ENCODE results near the gene TMEM72.

Gene TMEM72

GRCh38 chr10:44979281-44980191, 68.4 kb downstream of the TMEM72 start:
- no peak for DNase-seq
- Histone ChIP-seq H3K4me2 (ENCODE audit: insufficient read depth, low read length) (no peak overlapping the region), H3K4me1 (ENCODE audit: insufficient read depth, low read length) (peaks cover 14% of the 10 kb centered on the region)

GRCh38 chr10:44980309-44981171, 69.4 kb downstream of the TMEM72 start:
- no peaks in the 10 kb centered on the region for H3K9me3 ChIP-seq (ENCODE audit: insufficient read depth, low read length, severe bottlenecking)
- no peak overlapping the region for H3K9ac ChIP-seq (ENCODE audit: low read depth, low read length)
- H3K4me2 ChIP-seq (ENCODE audit: insufficient read depth, low read length) = no peak overlapping the region
- ATAC-seq (ENCODE audit: insufficient read depth, low read depth) (no peak), DNase-seq (no peak)
- peaks cover 5% of the 10 kb centered on the region for H3K4me1 ChIP-seq (ENCODE audit: insufficient read depth, low read length)
- no peak overlapping the region for H3K4me3 ChIP-seq (ENCODE audit: low read depth in 1 of 2, low read length in 2 of 2)
- H3K27ac ChIP-seq (ENCODE audit: low read length) = no peak overlapping the region
- H3K27me3 ChIP-seq (ENCODE audit: insufficient read depth, low read length, poor library complexity) = no peaks in the 10 kb centered on the region
- no peak overlapping the region for H2AFZ ChIP-seq (ENCODE audit: low read depth, low read length)
- H3K79me2 ChIP-seq (ENCODE audit: insufficient read depth, low read length) = no peaks in the 10 kb centered on the region
- TF ChIP-seq CTCF (IDR thresholded peaks at IDR 0.05; ENCODE audit: borderline replicate concordance, extremely low read depth, low read length, poor library complexity, severe bottlenecking) (no peak), EZH2 (IDR thresholded peaks at IDR 0.05; ENCODE audit: borderline replicate concordance, low read depth, low read length, severe bottlenecking) (no peak)
- H3K36me3 ChIP-seq (ENCODE audit: insufficient read depth, low read length) = no peaks in the 10 kb centered on the region
- no peaks in the 10 kb centered on the region for H4K20me1 ChIP-seq (ENCODE audit: insufficient read depth, low read length)

More at GRCh38 chr10:44979281-44980191, 68.4 kb downstream of the TMEM72 start:
- H3K79me2 ChIP-seq (ENCODE audit: insufficient read depth, low read length) = no peaks in the 10 kb centered on the region
- H3K27ac ChIP-seq (ENCODE audit: low read length) = no peak overlapping the region
- H3K9ac ChIP-seq (ENCODE audit: low read depth, low read length) = no peak overlapping the region
- ATAC-seq (ENCODE audit: insufficient read depth, low read depth) = no peak
- no peaks in the 10 kb centered on the region for H4K20me1 ChIP-seq (ENCODE audit: insufficient read depth, low read length)
- no peaks in the 10 kb centered on the region for H3K36me3 ChIP-seq (ENCODE audit: insufficient read depth, low read length)
- no peak for TF ChIP-seq CTCF (IDR thresholded peaks at IDR 0.05; ENCODE audit: borderline replicate concordance, extremely low read depth, low read length, poor library complexity, severe bottlenecking)
- TF ChIP-seq EZH2 (IDR thresholded peaks at IDR 0.05; ENCODE audit: borderline replicate concordance, low read depth, low read length, severe bottlenecking) = no peak
- no peak overlapping the region for H3K4me3 ChIP-seq (ENCODE audit: low read depth in 1 of 2, low read length in 2 of 2)
- no peaks in the 10 kb centered on the region for H3K27me3 ChIP-seq (ENCODE audit: insufficient read depth, low read length, poor library complexity)
- H3K9me3 ChIP-seq (ENCODE audit: insufficient read depth, low read length, severe bottlenecking) = no peaks in the 10 kb centered on the region
- H2AFZ ChIP-seq (ENCODE audit: low read depth, low read length) = no peak overlapping the region

GRCh38 chr10:44981172-44982113, 70.3 kb downstream of the TMEM72 start:
- Histone ChIP-seq H3K4me3 (ENCODE audit: low read depth in 1 of 2, low read length in 2 of 2) (no peak overlapping the region), H3K4me1 (ENCODE audit: insufficient read depth, low read length) (no peaks in the 10 kb centered on the region), H3K9ac (ENCODE audit: low read depth, low read length) (no peak overlapping the region)

More at GRCh38 chr10:44981172-44982113, 70.3 kb downstream of the TMEM72 start:
- no peaks in the 10 kb centered on the region for H4K20me1 ChIP-seq (ENCODE audit: insufficient read depth, low read length)
- no peak overlapping the region for H2AFZ ChIP-seq (ENCODE audit: low read depth, low read length)
- H3K27me3 ChIP-seq (ENCODE audit: insufficient read depth, low read length, poor library complexity) = no peaks in the 10 kb centered on the region
- TF ChIP-seq CTCF (IDR thresholded peaks at IDR 0.05; ENCODE audit: borderline replicate concordance, extremely low read depth, low read length, poor library complexity, severe bottlenecking) (no peak), EZH2 (IDR thresholded peaks at IDR 0.05; ENCODE audit: borderline replicate concordance, low read depth, low read length, severe bottlenecking) (no peak)
- DNase-seq = no peak
- H3K4me2 ChIP-seq (ENCODE audit: insufficient read depth, low read length) = no peak overlapping the region
- H3K79me2 ChIP-seq (ENCODE audit: insufficient read depth, low read length) = no peaks in the 10 kb centered on the region
- ATAC-seq (ENCODE audit: insufficient read depth, low read depth) = no peak
- H3K36me3 ChIP-seq (ENCODE audit: insufficient read depth, low read length) = no peaks in the 10 kb centered on the region
- no peaks in the 10 kb centered on the region for H3K9me3 ChIP-seq (ENCODE audit: insufficient read depth, low read length, severe bottlenecking)
- H3K27ac ChIP-seq (ENCODE audit: low read length) = no peak overlapping the region

Data from DND-41 (cell line).